VCaP (cell line): ENCODE measurements around the gene QKI.

Experiments
- H3K27ac ChIP-seq: fragments of 450-650 bp; 2 replicates; pipeline ENCODE4 v1.5.1; 2017
- CTCF ChIP-seq: fragments of 450-650 bp; conservative IDR thresholded peaks from 2 replicates; pipeline ENCODE4 v1.5.1; 2017; ENCODE audit warnings: mild to moderate bottlenecking, moderate library complexity

QKI gene

DNA sequence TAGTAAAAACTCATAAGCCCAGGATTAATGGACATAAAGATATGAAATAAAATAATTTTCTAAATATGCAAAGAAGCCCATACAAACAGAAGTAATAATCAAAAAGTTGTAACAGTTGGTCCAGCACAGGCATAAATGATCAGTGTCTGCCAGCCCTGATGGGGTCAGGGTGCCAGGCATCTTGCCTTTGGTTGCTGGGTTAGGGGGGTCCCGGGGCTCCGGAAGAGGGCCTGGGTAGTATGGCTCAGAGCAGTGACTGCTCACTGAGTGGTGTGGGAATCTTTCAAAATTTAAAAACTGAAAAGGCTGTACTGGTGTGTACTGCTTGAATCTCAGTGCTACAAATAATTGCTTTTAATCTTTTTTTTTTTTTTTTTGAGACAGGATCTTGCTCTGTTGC is 7.7 kb upstream of the QKI start:
- H3K27ac ChIP-seq, result no peak overlapping the region
- no peak for TF ChIP-seq CTCF

DNA sequence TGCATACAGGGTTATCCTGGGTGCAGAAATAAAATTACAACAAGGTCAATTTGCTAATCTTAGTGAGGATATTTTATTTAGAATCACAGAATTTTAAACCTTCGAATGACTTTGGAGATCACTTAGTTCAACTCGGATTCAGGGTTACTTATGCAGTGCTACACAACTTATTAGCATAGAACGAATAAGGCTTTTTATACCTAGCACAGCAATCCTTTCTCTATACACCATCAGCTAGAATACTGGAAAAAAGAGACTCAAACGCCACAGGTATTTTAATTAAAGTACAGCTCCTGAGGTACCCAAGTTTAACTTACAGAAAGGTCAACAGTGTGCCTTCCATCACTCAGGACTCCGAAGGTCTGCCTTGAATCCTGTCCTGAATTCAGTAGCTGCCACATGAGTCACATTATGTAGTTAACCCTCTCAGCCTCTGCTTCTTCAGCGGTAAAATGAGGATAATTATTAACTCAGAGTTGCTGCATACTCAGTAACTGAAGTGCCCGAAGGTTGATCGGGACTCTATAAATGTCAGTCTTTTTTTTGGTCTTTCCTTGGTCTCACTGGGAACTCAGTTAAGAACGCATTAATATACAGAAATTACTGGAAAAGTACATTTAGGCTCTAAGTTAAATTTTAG is 6.0 kb upstream of the QKI start:
- no peak for TF ChIP-seq CTCF
- no peak overlapping the region for H3K27ac ChIP-seq

GRCh38 chr6:163409712-163410111 is 4.8 kb upstream of the QKI start:
- no peak for TF ChIP-seq CTCF
- H3K27ac ChIP-seq, result no peak overlapping the region

DNA sequence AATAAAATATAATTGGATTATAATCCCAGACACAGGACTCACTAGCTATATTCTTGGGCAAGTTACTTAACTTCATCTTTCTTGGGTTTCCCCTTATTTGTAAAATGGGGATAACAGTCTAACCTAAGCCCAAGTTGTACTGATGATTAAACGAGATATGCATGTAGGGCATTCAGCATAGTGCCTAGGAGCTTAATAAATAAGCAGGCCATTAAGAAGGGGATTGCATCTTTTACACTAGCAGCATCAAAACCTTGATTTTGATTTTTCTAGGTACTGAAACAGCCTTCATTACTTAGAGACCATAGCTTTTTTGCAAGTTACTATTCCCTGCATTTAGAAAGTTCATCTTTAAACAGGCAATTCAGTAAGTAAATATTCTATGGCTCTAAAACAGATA is 2.2 kb upstream of the QKI start:
- TF ChIP-seq CTCF, result no peak
- no peak overlapping the region for H3K27ac ChIP-seq

GRCh38 chr6:163412801-163413344 is 1.6 kb upstream of the QKI start:
- TF ChIP-seq CTCF, result no peak
- H3K27ac ChIP-seq, result no peak overlapping the region

DNA sequence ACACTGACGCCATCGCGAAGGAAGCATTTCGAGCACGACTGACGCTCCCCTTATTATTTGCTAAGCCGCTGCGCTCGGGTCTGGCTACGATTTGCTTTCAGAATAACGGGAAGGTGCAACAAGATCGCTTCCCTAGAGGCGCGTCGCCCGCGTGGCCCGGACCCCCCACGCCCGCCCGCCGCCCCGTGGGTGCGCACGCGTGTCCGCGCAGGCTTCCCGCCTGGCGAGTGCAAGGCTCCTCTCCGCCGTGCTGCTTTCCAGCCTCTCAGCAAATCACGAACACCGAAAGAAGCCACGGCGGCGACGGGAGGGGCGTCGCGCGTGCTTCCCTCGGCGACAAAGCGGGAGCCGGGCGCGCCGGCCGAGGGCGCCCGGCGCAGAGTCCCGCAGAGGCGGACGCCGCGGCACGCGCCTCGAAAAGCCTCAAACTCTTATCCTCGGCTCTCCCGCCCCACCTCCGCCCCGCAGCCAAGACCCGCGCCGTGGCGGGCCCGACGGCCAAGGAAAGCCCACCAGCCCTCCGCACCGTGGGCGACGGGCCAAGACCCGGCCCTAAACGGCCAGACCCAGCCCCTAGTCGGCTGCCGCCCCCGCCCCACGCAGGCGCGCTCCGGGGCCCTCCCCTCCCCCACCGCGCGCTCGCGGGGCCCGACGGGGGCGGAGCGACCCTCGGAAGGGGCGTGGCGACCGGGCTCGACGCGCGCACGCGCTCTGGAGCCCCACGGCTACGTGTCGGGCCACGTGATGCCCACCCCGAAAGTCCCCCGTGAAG is 987 bp upstream of the QKI start:
- TF ChIP-seq CTCF, result no peak
- peak overlapping the region; percentile 40; the same call in 1 of the 2 replicates for H3K27ac ChIP-seq

DNA sequence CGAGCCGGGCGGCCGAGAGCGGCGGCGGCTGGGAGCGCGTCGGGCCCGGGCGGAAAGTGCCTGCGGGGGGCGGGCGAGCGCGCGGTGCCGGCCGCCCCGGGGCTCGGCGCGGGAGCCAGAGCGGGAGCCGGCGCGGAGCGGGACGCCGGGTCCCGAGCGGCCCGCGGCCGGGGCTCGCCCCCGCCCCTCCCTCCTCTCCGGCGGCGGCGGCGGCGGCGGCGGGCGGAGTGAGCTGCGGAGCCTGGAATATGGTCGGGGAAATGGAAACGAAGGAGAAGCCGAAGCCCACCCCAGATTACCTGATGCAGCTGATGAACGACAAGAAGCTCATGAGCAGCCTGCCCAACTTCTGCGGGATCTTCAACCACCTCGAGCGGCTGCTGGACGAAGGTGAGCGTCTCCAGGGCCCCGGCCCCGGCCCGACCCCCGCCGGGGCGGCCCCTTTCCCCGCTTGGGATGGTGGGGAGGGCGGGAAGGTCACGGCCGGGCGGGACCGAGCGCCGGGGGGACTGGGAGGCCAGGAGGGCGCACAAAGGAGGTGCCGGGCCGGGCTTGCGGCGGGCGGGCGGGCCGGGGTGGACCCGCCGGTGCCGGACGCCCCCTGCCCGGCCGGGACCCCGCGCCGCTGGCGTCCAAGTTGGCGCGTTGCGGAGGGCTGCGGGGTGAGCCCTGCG is 565 bp downstream of the QKI start:
- H3K27ac ChIP-seq, result peak overlapping the region; percentile 40; the same call in 1 of the 2 replicates
- TF ChIP-seq CTCF, result no peak
